D721Med (cell line): ENCODE data around the gene TTC7B.

Experiments
- DNase-seq: peaks from one replicate; pipeline ENCODE4 v3.0.0; 2011; ENCODE audit warnings: low spot score; ENCODE audit not compliant: insufficient read length
- FAIRE-seq: peaks from 2 replicates; lab custom pipeline; 2011; peaks lifted over from hg19 to GRCh38; lab: Jason Lieb, UNC
- CTCF ChIP-seq: IDR thresholded peaks from 2 replicates; pipeline ENCODE4 v1.5.1; 2012; ENCODE audit warnings: mild to moderate bottlenecking, control low read depth; ENCODE audit not compliant: insufficient read depth; ENCODE audit errors: missing control alignments

Gene TTC7B

GRCh38 chr14:90788031-90788430, 28.2 kb downstream of the TTC7B start:
- DNase-seq, result no peak
- no peak for TF ChIP-seq CTCF
- no peak for FAIRE-seq

GRCh38 chr14:90785876-90786450, 30.3 kb downstream of the TTC7B start:
- DNase-seq, result no peak
- no peak for TF ChIP-seq CTCF
- FAIRE-seq, result no peak

GRCh38 chr14:90785471-90785870, 30.8 kb downstream of the TTC7B start:
- DNase-seq (no peak), FAIRE-seq (no peak)
- TF ChIP-seq CTCF, result peak; percentile 26

- no peak for DNase-seq
- FAIRE-seq, result no peak
- TF ChIP-seq CTCF, result no peak
Observed at GRCh38 chr14:90784621-90785270, 31.5 kb downstream of the TTC7B start.

- TF ChIP-seq CTCF, result no peak
- no peak for DNase-seq
- FAIRE-seq, result no peak
Observed at GRCh38 chr14:90783344-90783743, 32.9 kb downstream of the TTC7B start.

- FAIRE-seq (no peak), DNase-seq (no peak)
- no peak for TF ChIP-seq CTCF
Observed at GRCh38 chr14:90782892-90783291, 33.3 kb downstream of the TTC7B start.

- no peak for FAIRE-seq
- no peak for DNase-seq
- no peak for TF ChIP-seq CTCF
Observed at GRCh38 chr14:90781876-90782275, 34.4 kb downstream of the TTC7B start.
